Measurements from ENCODE around the gene MYO1G.
A peak's percentile ranks its signal among the peaks of the same experiment; 100 is the strongest.
"Not testable (repeated sequence)": the region's sequence is repeated elsewhere in the genome, so short reads cannot be mapped to it uniquely, and the experiment has no call there.

The MYO1G gene

DNA sequence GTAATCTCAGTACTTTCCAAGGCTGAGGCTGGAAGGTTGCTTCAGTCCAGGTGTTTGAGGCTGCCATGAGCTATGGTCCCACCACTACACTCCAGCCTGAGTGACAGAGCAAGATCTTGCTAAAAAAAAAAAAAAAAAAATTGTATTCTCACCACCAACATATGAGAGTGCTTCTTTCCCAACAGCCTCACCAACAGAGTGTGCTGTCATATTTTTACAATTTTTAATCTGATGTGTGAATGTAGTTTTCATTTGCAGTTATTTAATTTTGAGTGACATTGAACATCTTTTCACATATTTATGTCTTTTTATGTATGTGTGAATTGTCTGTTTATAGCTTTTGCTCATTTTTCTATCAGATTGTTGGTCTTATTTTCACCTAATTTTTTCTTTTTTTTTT is 35.2 kb downstream of the MYO1G start:
- DNase-seq (ENCODE audit: low read depth in 2 of 2) = no peak

DNA sequence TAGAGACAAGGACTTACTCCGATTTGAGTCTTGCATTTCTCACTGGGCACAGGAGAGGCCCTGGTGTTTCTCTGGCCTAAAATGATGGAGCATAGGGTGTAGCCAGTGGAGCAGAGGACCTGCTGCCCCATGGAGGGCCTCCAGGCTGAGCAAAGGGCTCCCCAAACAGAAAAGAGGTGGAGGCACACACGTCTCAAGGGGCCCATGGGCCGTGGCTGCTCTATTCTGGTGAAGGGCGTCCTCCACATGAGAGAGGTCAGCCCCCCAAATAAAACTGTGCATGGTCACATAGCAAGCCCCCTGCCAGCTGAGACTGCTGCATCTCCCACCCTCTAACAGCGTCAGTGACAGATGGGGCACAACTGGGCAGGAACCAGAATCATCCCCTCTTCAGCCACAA is 41.4 kb downstream of the MYO1G start:
- no peak for DNase-seq (ENCODE audit: low read depth in 2 of 2)

DNA sequence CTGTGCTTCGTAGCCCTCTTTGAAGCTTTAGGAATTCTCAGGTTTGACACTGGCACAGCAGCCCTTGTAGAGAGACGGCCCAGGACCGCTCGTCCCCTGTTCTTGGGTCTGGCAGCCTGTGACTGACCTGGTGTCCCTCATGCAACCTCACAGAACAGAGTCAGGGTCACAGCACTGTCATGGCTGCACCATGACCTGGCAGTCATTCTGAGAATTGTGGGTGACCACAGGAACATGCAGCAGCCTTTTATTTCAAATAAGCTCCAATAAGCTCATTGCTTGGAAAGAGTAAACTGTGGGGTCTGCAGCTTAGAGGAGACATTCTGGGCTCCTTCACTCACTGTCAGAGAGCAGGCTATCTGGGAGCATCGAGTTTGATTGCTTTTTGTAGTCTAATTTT is 42.5 kb downstream of the MYO1G start:
- DNase-seq (ENCODE audit: low read depth in 2 of 2) = no peak

DNA sequence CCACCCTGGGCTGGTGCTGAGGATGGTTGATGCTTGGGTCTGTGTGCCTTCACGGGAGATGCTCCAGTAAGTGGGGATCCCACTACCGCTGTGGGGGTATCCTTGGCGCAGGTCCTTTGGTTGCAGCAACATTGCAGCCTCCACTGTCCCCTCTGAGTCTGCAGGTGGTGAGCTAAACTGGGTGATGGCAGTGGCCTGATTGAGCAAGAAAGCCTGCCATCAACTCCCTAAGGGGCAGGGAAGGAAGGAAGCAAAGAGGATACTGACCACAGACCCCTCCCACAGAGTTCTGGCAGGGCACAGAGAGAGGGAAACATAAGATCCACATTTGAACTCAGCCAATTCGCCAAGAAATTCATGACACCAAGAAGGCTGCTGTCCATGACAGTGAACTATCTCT is 43.2 kb downstream of the MYO1G start:
- no peak for DNase-seq (ENCODE audit: low read depth in 2 of 2)

DNA sequence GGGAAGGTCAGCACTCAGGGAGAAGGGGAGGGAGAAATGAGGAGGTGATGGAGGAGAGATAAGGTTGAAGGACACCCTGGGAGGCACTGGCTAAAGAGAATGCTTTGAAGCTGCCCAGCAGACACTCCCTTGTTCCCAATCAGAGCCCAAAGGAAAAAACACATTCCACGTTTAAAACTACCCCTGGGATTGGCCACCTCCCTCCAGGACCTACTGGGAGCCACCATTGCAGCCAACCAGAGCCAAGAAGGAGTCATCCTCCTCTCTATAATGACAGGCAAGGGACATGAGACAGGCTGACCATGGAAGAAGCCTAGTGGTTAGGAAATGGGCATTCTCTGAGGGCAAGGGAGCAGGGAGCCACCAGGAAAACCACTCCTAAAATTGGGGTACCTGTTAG is 43.8 kb downstream of the MYO1G start:
- no peak for DNase-seq (ENCODE audit: low read depth in 2 of 2)

DNA sequence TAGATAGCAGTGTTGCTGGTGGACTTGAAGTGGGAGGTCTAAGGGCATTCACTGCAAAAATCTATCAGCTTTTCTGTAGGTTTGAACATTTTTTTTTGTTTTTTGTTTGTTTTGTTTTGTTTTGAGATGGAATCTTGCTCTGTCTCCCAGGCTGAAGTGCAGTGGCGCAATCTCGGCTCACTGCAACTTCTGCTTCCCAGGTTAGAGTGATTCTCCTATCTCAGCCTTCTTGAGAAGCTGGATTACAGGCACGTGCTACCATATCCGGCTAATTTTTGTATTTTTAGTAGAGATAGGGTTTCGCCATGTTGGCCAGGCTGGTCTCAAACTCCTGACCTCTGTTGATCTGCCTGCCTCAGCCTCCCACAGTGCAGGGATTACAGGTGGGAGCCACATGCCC is 44.3 kb downstream of the MYO1G start:
- not testable (repeated sequence) for DNase-seq (ENCODE audit: low read depth in 2 of 2)

DNA sequence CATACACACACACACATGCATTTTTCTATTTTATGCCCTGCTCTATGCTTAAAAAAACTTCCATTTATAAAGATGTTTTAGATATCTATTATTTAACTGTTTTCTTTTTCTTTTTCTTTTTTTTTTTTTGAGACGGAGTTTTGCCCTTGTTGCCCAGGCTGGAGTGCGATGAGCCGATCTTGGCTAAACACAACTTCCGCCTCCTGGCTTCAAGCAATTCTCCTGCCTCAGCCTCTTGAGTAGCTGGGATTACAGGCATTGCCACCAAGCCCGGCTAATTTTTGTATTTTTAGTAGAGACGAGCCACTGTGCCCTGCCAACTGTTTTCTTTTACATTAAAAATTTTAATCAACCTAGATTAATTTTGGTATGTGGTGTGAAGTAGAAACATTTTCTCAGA is 47.9 kb downstream of the MYO1G start:
- DNase-seq (ENCODE audit: low read depth in 2 of 2) = no peak

DNA sequence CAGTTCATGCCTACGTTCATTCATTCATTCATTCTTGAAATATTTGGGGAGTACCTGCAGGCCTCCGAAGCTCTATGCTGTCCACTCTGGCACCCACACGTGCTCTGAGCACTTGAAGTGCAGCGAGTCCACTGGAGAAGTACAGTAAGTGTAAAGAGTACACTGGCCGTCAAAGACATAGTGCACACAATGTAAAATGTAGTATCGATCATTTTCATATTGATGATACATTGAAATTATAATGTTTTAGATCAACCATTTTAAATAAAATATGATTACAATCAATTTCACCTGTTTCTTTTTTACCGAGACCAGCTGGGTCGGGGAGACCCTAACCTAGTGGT is 56.5 kb downstream of the MYO1G start:
- no peak for DNase-seq (ENCODE audit: low read depth in 2 of 2)

DNA sequence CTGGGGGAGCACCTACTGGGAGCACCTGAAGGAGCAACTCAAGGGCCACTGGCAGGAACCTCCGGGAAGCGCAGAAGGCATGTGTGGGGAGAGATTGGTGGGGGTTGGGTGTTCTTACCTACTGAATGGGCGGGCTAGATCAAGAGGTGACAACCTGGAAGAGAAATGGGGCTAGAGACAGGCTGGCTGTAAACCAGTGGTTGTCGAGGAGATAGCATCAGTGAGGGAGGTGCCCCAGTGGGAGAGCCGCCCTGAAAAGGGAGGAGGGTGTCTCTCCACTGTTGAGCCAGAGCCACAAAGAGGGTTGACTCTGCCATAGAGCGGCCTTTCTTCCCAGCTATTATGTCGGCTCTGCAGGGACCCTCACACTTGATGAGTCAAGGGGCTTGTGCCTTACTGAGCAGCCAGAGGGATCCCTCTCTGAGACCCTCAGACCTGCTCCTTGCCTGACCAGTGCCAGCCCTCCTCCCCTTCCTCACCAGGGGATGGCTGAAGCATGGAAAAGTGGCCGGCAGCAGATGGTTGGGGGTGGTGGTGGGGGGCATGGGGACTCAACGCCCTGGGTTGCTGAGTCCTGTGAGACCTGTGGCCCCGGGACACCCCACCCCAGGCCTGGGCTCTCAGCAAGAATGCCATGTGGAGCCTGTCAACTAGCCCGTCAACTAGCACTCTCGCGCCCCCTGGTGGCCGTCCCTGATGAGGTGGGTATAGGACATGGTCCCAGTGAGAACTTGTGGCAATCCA is 57.0 kb downstream of the MYO1G start:
- peak; percentile 92 to 95 for DNase-seq (ENCODE audit: low read depth in 2 of 2)

DNA sequence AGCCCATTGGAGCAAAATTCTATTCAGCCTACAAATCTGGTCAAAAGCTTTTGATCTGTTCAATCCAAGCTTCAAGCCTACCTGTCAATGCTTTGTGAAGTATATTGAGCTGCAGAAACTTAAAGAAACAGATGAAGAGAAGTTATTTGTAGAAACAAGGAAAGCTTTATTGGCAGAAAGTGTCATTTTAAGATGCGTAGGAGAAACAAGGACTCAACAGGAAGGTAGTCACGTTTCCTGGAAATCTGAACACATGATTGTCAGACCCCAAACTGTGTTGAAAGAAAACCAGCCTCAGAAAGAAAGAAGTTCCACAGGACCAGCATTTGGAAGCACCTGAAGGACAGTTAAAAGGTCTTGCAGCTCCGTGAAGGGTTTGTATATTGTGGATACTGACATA is 58.7 kb downstream of the MYO1G start:
- DNase-seq (ENCODE audit: low read depth in 2 of 2) = no peak

DNA sequence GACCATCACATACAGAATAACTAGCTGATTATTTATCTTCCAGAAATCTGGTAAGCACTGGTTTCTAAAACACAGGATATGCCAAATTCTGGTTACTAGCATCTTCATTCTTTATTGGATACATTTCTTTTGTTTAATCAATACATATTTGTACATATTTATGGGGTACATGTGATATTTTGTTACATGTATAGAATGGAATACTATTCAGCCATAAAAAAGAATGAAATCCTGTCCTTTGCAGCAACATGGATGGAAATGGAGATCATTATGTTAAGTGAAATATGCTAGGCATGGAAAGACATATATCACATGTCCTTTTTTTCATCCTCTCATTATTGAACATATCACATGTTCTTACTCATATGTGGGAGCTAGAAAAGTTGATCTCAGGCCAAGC is 60.8 kb downstream of the MYO1G start:
- DNase-seq (ENCODE audit: low read depth in 2 of 2) = no peak

DNA sequence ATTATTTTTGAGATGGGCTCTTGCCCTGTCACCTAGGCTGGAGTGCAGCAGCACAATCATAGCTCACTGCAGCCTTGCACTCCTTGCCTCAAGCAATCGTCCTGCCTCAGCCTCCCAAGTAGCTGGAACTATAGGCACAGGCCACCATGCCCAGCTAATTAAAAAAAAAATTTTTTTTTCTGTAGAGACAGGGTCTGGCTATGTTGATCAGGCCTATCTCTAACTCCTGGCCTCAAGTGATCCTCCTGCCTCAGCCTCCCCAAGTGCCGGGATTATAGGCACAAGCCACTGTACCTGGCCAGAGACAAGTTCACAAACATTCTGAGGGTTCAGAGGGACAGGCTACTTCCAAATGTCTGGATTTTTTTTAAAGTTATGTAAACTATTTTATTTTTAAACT is 61.4 kb downstream of the MYO1G start:
- no peak for DNase-seq (ENCODE audit: low read depth in 2 of 2)

DNA sequence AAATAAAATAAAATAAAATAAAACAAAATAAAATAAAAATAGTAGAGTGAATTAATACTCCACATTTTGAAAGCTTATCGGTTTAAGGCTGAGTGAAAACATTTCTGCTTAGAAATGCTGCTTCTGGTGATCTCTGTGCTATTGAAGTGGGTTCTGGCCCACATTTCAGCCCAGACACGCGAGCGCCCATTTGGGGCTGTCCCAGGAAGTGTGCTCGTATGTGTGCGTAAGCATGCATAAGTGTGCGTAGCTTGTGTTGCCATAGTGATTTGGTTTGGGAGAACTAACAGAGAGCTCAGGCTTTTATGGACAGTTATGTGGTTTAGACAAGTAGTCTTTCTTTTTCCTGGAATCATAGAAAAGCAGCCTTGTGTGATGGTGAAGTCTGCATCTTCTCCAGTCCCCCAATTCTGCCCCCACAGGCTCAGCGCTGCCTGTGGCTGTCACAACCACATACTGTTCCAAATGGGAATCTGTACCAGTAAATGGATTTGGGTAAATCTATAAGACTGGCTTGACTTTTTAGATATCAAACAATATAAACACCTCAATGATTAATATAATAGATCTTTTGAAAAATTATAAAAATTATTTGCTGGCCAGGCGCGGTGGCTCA is 63.7 kb downstream of the MYO1G start:
- peak; percentile 14 to 34 for DNase-seq (ENCODE audit: low read depth in 2 of 2)

DNA sequence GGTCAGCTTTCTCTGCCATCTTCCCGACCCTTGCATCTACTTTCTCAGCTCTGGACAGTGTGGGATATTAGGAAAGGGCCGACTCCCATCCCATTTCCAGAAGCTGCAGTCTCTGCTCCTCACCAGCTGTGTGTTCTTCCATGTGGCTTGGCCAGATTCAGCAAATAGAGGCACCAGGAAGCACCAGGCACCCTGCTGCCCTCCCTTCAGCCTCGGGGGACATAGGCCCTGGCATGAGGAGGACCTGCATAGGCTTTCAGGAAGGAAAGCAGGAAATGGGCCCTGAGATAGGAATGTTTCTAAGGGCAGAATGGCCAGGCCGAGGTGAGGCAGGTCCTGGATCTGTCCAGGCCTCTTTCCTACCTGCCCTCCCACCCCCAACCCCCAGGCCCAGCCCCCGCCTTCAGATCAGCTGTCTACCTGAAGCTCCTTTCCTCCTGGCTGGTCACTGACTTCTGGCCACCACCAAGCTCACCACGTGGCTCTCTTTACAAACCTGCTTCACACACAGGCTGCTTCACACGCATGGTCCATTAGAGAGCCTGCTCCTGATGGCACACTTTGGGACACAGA is 66.0 kb downstream of the MYO1G start:
- no peak for DNase-seq (ENCODE audit: low read depth in 2 of 2)

Measured in stimulated activated CD8-positive, alpha-beta memory T cell treated with anti-CD3 and anti-CD28 coated beads, Interleukin-2, amount 100 ng/mL, for 1 hour (primary cell).